Measurements from ENCODE around the gene TEX10.

The TEX10 gene

DNA sequence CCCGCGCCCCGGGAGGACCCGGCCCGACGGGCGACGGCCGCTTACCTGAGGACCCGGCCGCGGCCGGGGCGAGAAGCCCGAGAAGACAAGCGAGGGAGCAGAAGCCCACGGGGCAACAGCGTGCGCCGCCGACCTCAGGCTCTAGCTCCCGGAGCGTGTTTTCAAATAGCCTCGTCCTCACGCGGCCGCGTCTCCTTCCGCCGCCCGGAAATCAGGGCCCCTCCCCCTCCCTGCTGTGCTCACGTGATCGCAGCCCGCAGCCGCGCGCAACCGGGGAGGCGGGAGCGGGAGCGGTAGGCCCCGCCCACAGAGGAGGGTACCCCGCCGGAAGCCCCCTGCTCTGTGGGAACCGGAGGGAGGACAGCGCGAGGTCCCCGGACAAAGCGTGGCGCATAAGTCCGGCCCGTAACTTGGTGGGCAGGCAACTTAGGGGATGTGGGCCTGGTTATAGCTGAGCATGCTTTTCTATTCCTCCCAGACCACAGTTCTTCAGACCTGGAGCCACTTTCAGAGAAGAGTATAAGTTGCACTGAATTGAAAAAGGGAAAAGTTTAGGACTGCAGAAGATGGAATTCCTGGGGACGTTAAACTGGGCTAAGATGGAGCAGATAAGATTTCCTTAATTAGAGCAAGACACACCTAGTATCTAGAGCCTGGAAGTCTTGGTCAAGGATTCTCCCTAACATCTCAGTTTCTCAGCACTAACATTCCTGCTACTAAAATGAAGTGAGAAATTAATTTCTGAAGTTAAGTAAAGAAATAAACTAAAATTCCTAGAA lies at the start of gene TEX10:
TSS of gene TEX10 (minus strand) at position 216 of the 779 bp plus-strand sequence. CDS start 3,579 bp downstream, outside the sequence.
- TF ChIP-seq GATA2 (IDR thresholded peaks at IDR 0.05; ENCODE audit: low read depth, low read length) (peak; percentile 81), GATA3 (IDR thresholded peaks at IDR 0.05; ENCODE audit: low read depth, low read length) (peak; percentile 71)

DNA sequence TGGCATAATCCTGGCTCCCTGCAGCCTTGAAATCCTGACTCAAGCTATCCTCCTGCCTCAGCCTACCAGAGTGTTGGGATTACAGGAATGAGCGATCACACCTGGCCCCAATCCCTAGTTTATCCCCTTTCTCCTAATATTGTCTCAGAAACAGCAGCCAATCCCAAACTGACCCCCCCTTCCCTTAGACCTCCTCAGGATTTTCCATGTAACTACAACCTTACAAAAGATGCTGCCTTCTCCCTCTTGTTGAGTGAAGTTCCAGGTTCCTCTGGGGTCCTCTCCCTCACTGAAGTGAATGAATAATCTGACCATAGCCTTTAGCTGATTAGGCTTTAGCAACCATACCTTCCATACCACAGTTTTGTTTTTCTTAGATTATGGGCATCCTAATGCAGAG lies 48.3 kb upstream of the TEX10 start:
- TF ChIP-seq GATA2 (IDR thresholded peaks at IDR 0.05; ENCODE audit: low read depth, low read length) (no peak), GATA3 (IDR thresholded peaks at IDR 0.05; ENCODE audit: low read depth, low read length) (no peak)

DNA sequence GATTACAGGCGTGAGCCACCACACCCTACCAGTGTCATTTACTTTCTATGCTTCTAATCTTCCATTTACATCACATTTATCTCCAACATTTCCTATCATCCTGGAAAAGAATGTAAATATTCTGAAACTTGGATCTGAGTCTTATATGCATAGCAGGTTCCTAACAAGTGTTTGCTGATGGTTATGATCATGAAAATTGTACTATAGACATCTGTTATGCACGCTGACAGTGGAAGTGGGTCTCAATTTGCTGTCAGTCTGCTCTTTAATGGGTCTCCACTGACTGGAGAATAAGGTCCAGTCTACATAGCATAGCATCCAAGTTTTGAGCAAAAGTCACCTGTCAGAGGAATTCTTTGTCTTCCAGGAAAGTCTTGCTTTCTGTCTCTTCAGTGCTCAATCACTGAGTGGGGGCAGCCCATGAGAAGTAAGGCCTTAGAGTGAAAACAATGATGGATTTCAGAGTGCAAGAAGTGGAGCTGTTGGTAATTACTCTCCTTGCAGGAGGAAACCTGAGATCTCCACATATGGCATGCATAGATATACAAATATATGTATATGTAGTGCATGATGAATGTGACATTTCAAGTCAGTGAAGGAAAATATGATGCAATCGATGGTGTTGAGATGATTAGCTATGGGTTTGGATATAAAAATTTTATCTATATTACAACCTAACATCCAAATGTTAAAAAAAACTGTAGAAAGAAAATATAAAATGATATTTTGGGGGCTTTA lies 45.0 kb upstream of the TEX10 start:
- TF ChIP-seq GATA3 (IDR thresholded peaks at IDR 0.05; ENCODE audit: low read depth, low read length) (no peak), GATA2 (IDR thresholded peaks at IDR 0.05; ENCODE audit: low read depth, low read length) (no peak)

DNA sequence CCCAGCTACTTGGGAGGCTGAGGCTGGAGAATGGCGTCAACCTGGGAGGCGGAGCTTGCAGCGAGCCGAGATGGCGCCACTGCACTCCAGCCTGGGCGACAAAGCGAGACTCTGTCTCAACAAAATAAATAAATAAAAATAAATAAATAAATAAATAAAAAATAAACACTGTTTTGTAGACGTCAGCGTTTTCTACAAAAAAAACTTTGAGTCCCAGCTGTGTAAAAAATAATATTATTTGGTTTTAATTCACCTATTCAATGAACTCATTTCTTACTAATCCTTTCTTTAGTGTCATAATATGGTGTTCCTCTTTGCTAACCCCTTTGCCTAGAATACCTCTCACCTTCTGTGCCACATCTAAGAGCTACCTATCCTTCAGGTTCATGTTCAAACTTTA lies 44.0 kb upstream of the TEX10 start:
- no peak for TF ChIP-seq GATA2 (IDR thresholded peaks at IDR 0.05; ENCODE audit: low read depth, low read length)
- TF ChIP-seq GATA3 (IDR thresholded peaks at IDR 0.05; ENCODE audit: low read depth, low read length), result no peak

DNA sequence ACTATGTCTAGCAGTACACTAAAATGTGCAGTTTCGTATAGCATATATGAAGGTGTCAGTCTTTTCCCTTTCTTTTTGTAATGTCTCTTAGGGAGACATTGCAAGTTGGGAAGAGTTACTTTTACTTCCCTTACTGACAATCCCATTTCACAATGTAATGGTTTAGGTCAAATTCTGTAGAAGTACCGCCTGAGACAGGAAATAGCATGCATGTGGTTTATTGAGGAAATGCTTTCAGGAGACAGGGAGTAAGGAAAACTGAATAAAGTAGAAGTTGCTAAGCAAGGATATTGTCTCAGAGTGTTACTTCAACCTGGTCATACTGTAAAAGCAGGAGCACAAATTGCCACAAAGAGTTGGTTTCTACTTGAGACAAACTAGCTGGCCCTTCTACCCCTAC lies 42.1 kb upstream of the TEX10 start:
- TF ChIP-seq GATA2 (IDR thresholded peaks at IDR 0.05; ENCODE audit: low read depth, low read length) (no peak), GATA3 (IDR thresholded peaks at IDR 0.05; ENCODE audit: low read depth, low read length) (no peak)

DNA sequence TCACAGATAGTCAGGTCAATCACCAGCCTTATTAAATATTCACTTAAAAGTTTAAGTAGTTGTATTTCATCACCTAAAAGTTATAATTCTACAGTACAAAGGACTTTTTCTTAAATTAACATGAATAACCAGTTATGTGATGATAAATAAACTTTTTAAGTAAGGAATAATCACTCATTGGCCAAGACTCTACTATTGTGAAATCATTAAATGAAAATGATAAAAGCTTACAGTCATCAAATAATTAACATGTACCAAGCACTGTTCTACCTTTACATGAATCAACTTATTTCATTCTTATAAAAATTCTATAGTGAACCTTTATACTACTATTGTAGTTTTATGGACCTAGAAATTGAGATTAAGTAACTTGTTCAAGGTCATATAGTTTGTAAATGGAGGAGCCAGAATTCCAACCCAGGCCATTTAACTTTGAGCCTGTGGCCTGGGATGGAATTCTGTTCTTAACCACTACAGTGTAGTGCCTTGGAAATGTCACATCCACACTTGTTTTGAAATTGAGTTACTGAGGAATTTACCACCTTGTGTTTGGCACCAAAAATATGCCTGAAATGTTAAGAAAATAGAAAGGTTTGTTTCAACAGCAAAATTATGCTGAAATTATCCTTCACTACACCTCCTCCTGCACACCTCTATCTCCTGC lies 41.4 kb upstream of the TEX10 start:
- TF ChIP-seq GATA2 (IDR thresholded peaks at IDR 0.05; ENCODE audit: low read depth, low read length) (no peak), GATA3 (IDR thresholded peaks at IDR 0.05; ENCODE audit: low read depth, low read length) (no peak)

DNA sequence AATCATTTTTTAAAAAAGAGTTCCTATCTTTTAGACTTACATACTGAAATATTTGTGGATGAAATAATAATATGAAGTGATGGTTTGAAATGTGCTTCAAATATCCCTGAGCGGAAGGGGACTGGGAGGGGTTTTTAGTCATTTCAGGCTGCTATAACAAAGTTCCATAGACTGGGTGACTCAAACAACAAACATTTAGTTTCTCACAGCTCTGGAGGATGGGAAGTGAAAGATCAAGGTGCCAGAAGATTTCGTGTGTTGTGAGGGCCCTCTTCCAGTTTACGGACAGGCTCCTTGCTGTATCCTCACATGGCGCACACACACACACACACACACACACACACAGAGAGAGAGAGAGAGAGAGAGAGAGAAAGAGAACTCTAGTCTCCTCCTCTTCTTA lies 27.1 kb upstream of the TEX10 start:
- TF ChIP-seq GATA2 (IDR thresholded peaks at IDR 0.05; ENCODE audit: low read depth, low read length), result no peak
- no peak for TF ChIP-seq GATA3 (IDR thresholded peaks at IDR 0.05; ENCODE audit: low read depth, low read length)

DNA sequence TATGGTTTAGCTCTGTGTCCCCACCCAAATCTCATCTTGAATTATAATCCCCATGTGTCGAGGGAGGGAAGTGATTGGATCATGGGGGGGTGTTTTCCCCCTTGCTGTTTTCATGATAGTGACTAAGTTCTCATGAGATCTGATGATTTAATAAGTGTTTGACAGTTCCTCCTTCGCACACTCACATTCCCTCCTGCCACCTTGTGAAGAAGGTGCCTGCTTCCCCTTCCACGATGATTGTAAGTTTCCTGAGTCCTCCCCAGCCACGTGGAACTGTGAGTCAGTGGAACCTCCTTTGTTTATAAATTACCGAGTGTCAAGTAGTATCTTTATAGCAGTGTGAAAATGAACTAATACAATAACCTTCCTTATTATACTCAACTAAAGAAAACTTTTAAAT lies 24.3 kb upstream of the TEX10 start:
- TF ChIP-seq GATA3 (IDR thresholded peaks at IDR 0.05; ENCODE audit: low read depth, low read length) (no peak), GATA2 (IDR thresholded peaks at IDR 0.05; ENCODE audit: low read depth, low read length) (no peak)

DNA sequence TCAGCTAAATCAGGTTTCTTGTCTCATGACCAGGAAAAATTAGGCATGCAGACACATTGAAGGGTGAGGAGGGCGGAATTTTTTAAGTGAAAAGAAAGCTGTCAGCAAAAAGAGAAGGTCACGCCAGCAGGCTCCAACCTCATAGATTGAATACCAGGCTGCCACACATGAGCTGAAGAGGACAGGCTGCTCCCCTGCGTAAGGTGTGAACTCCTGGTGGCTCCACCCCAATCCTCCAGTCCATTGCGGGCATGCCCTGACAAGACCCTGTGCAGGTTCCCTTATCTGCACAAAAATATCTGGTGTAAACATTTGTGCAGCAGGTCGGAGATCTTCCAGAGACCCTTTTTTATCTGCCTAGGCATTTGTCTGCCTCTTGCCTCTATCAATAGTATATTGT lies 22.9 kb upstream of the TEX10 start:
- no peak for TF ChIP-seq GATA2 (IDR thresholded peaks at IDR 0.05; ENCODE audit: low read depth, low read length)
- no peak for TF ChIP-seq GATA3 (IDR thresholded peaks at IDR 0.05; ENCODE audit: low read depth, low read length)

DNA sequence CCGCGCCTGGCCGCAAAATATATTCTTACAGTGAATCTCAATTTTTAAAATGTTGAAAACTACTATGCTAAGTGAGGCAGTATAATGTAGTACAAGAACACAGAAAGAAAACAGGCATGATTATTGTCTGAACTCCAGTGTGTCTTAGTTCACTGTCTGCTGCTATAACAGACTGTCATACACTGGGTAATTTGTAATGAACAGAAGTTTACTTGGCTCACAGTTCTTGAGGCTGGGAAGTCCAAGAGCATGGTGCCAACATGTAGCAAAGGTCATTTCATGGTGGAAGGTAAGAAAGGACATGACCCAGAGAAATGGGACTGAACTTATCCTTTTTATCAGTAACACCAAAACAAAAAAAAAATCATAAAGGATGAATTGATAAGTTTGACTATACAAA lies 19.9 kb upstream of the TEX10 start:
- no peak for TF ChIP-seq GATA2 (IDR thresholded peaks at IDR 0.05; ENCODE audit: low read depth, low read length)

DNA sequence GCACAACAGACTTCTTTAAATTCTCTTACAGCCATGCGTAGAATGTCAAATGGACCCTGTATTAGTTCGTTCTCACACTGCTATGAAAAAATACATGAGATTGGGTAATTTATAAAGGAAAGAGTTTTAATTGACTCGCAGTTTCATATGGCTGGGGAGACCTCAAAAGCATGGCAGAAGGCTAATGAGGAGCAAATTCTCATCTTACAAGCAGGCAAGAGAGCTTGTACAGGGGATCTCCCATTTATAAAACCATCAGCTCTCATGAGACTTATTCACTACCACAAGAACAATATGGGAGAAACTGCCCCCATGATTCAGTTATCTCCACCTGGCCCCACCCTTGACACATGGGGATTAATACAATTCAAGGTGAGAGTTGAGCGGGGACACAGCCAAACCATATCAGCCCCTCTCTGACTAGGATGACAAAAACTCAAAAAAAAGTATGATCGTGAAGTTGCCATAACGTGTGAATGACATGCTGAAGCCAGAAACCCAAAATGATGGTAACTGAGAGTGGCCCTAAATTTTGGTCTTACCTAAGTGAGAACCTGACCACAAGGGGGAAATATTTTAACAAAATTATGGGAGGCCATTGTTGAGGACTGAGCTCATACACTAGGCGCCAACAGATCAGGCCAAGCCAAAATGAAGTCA lies 17.5 kb upstream of the TEX10 start:
- TF ChIP-seq GATA2 (IDR thresholded peaks at IDR 0.05; ENCODE audit: low read depth, low read length), result no peak

DNA sequence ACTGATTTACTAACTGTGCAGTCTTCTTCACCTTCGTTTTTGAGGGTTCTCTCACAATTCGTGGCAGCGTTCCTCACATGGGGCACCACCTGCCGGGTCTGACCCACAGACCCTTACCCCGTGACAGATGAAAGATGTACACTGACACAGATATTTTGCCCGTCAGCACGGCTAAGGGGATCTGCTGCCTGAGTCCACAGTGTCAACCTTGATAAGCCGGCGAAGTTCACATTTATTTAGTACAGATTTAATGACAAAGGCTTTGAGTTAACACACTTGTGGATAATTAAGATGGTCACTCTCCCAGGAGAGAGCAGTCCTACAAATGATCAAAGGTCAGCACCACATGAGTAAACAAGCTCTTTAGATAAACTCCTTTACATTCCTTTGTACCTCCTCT lies 15.9 kb upstream of the TEX10 start:
- TF ChIP-seq GATA2 (IDR thresholded peaks at IDR 0.05; ENCODE audit: low read depth, low read length), result no peak
- TF ChIP-seq GATA3 (IDR thresholded peaks at IDR 0.05; ENCODE audit: low read depth, low read length), result no peak

DNA sequence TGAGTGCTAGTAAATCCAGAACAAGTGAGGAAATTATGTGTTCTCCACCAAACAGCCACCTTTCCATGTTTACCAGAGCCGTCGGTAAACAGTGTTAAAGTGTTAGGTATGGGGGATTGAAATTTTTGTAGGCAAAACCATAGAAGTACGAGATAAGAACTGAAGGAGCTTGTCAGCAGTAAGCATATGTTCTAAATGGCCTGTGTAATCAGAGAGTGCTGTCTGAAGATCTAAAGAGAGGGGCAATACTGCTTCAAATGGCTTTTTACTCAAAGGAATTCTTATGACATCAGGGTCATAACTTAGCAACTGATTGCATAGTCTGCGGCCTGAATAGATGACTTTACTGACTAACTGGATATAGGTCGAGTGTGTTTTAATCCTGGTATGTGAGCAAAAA lies 13.4 kb upstream of the TEX10 start:
- TF ChIP-seq GATA2 (IDR thresholded peaks at IDR 0.05; ENCODE audit: low read depth, low read length) (no peak), GATA3 (IDR thresholded peaks at IDR 0.05; ENCODE audit: low read depth, low read length) (no peak)

DNA sequence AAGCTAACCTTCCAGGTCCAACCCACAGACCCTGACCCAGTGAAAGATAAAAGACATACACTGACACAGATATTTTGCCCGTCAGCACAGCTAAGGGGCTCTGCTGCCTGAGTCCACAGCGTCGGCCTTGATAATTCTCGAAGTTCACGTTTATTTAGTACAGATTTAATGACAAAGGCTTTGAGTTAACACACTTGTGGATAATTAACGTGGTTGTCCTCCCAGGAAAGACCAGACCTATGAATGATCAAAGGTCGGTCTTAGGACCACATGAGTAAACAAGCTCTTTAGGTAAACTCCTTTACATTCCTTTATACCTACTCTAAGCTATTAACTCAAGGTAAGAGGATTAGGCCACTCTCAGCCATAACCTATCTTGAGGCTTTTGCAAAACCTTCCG lies 11.3 kb upstream of the TEX10 start:
- no peak for TF ChIP-seq GATA3 (IDR thresholded peaks at IDR 0.05; ENCODE audit: low read depth, low read length)
- no peak for TF ChIP-seq GATA2 (IDR thresholded peaks at IDR 0.05; ENCODE audit: low read depth, low read length)
